Keratinocyte (primary cell): ENCODE data around the gene DYNLT1. TPM values are rescaled to one million over a fixed set of nuclear protein-coding genes. Genes with fewer than 3 reads are reported as not detected.

Experiments
- DNase-seq: peaks from one replicate; pipeline ENCODE4 v3.0.0-alpha.2; 2011; ENCODE audit warnings: low read depth, missing footprints, low spot score
- FAIRE-seq: peaks from 2 replicates; lab custom pipeline; 2011; peaks lifted over from hg19 to GRCh38; lab: Jason Lieb, UNC
- H2AFZ ChIP-seq: 2 replicates; pipeline ENCODE4 v1.6.0; 2012; ENCODE audit warnings: low read length, control low read depth, inconsistent platforms; ENCODE audit not compliant: control insufficient read depth
- H3K27ac ChIP-seq: 2 replicates; pipeline ENCODE4 v1.5.1; 2011; ENCODE audit warnings: low read length; ENCODE audit not compliant: control insufficient read depth, insufficient read depth
- H3K27me3 ChIP-seq: 3 replicates; pipeline ENCODE4 v1.6.0; 2011; ENCODE audit warnings: low read length; ENCODE audit not compliant: control insufficient read depth, insufficient read depth; ENCODE audit errors: extremely low read depth
- H3K36me3 ChIP-seq, 2 experiments: 2 replicates in 1 of 2; 3 replicates in 1 of 2; pipeline ENCODE4 v1.5.1; 2011; ENCODE audit warnings: low read length in 2 of 2, mild to moderate bottlenecking in 1 of 2; ENCODE audit not compliant: control insufficient read depth in 2 of 2, insufficient read depth in 2 of 2; ENCODE audit errors: extremely low read depth in 1 of 2
- H3K4me1 ChIP-seq: 3 replicates; pipeline ENCODE4 v1.5.1; 2011; ENCODE audit warnings: low read length; ENCODE audit not compliant: control insufficient read depth, insufficient read depth; ENCODE audit errors: extremely low read depth
- H3K4me2 ChIP-seq: 3 replicates; pipeline ENCODE4 v1.6.0; 2011; ENCODE audit warnings: low read depth, low read length; ENCODE audit not compliant: control insufficient read depth, insufficient read depth; ENCODE audit errors: extremely low read depth
- H3K4me3 ChIP-seq, 3 experiments: fragments of 200-600 bp in 1 of 3; sonication (generic) in 1 of 3; 2 replicates in 2 of 3; 3 replicates in 1 of 3; pipeline ENCODE4 v1.5.1; 2011 to 2016; ENCODE audit warnings: low read length in 3 of 3, mild to moderate bottlenecking in 3 of 3, control low read depth in 2 of 3, inconsistent platforms in 1 of 3, low read depth in 1 of 3, mixed read lengths in 1 of 3, mixed run types in 1 of 3, moderate library complexity in 1 of 3; ENCODE audit not compliant: control insufficient read depth in 2 of 3, insufficient read depth in 2 of 3; ENCODE audit errors: extremely low read depth in 1 of 3
- H3K79me2 ChIP-seq: 2 replicates; pipeline ENCODE4 v1.6.0; 2012; ENCODE audit warnings: low read length; ENCODE audit not compliant: control insufficient read depth, insufficient read depth
- H3K9ac ChIP-seq: 3 replicates; pipeline ENCODE4 v1.6.0; 2011; ENCODE audit warnings: low read length; ENCODE audit not compliant: control insufficient read depth, insufficient read depth; ENCODE audit errors: extremely low read depth
- H3K9me1 ChIP-seq: 3 replicates; pipeline ENCODE4 v1.6.0; 2011; ENCODE audit warnings: low read length; ENCODE audit not compliant: control insufficient read depth, insufficient read depth; ENCODE audit errors: extremely low read depth
- H3K9me3 ChIP-seq: 2 replicates; pipeline ENCODE4 v1.5.1; 2012; ENCODE audit warnings: low read depth, low read length; ENCODE audit not compliant: control insufficient read depth
- H4K20me1 ChIP-seq: 3 replicates; pipeline ENCODE4 v1.6.0; 2011; ENCODE audit warnings: low read length; ENCODE audit not compliant: control insufficient read depth, insufficient read depth; ENCODE audit errors: extremely low read depth
- EZH2 ChIP-seq: IDR thresholded peaks from one replicate; pipeline ENCODE4 v1.6.1; 2012; ENCODE audit warnings: inconsistent platforms, mild to moderate bottlenecking, low read length, moderate library complexity
- dilution Hi-C: fragments of 300-500 bp; cut with MboI; formaldehyde crosslinking; loops from one replicate; pipeline ENCODE4 v1.7.0; 2020; ENCODE audit warnings: low sequenced_read_pairs; ENCODE audit not compliant: extremely low pct_ligation_motif_present
- polyA plus RNA-seq, 5 experiments: library from polyadenylated mRNA; depleted of rRNA in 3 of 5; stranded (reverse) in 3 of 5; stranded (forward) in 1 of 5; unstranded in 1 of 5; fragments of >200 nt; gene quantifications; 1 replicate in 1 of 5; 2 replicates in 3 of 5; 3 replicates in 1 of 5; pipeline versions ENCODE4 v1.2.1 to v1.2.3, GENCODE V29; 2011 to 2012; ENCODE audit warnings: missing spikeins in 2 of 5, low read depth in 1 of 5, low replicate concordance in 1 of 5
- TF ChIP-seq, protein P1 (sequence below), 3 experiments: IDR thresholded peaks in 1 of 3; conservative IDR thresholded peaks in 1 of 3; optimal IDR thresholded peaks in 1 of 3; 2 replicates in 2 of 3; 3 replicates in 1 of 3; pipeline versions ENCODE3 to v1.5.1; 2011; ENCODE audit warnings: low read length in 3 of 3, mild to moderate bottlenecking in 3 of 3, moderate library complexity in 2 of 3, control low read depth in 1 of 3, inconsistent platforms in 1 of 3; ENCODE audit not compliant: insufficient read depth in 2 of 3; ENCODE audit errors: extremely low read depth in 1 of 3

The DYNLT1 gene
- polyA plus RNA-seq, 1 donor (not counting 4 experiments of a cell fraction or from before 2014, with no cell fraction given) = 354 TPM

DNA sequence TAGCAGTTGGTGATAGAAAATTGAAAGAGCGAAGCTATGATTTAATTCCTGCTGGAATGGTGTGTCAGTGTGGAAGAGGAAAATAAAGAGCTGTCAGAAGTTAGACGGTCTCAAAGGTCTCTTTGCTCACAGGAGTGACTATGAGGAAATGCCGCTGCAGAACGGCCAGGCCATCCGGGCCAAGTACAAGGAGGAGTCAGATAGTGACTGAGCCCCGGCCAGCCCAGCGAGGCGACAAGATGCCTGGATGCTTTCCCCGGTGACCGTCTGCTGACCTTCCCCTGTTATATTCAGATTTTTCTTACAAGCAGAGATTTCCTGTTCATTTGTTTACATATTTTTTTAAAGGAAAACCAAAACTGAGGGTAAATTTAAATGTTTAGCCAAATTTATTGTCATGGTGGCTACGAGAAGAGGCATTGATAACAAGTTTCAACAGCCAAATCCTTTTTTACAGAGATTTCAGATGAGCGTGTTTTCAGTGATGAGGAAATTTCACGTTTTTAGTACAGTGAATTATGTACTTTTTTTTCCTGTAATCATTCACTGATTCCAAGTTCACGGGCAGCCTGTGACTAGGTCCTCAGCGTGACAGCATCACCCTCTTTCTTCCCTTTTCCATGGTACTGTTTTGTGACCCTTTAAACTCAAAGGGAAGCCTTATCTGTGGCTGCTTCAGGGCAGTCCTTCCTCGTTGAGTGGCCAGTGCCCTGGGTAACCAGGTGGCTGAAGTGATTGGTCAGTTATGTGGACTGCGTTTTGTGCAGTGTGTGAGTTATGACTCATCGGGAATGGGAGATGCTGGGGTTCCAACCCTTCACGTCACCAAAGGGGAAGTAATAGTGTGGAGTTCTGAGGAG lies 12.6 kb downstream of the DYNLT1 start:
- dilution Hi-C loops = no loop called here
- Histone ChIP-seq H4K20me1 (no peaks in the 10 kb centered on the region), H3K9me1 (no peaks in the 10 kb centered on the region), H3K79me2 (peaks cover 2% of the 10 kb centered on the region), H3K36me3 (peaks cover 21 to 22% of the 10 kb centered on the region in 2 experiments), H3K27me3 (no peaks in the 10 kb centered on the region), H3K9me3 (no peaks in the 10 kb centered on the region), H2AFZ (no peak overlapping the region), H3K4me2 (no peak overlapping the region), H3K9ac (no peak overlapping the region), H3K4me3 (no peak overlapping the region), H3K27ac (peak overlapping the region; percentile 12), H3K4me1 (peaks cover 11% of the 10 kb centered on the region)
- FAIRE-seq = no peak
- DNase-seq = no peak
- TF ChIP-seq EZH2 = no peak
- TF ChIP-seq, protein P1, sequence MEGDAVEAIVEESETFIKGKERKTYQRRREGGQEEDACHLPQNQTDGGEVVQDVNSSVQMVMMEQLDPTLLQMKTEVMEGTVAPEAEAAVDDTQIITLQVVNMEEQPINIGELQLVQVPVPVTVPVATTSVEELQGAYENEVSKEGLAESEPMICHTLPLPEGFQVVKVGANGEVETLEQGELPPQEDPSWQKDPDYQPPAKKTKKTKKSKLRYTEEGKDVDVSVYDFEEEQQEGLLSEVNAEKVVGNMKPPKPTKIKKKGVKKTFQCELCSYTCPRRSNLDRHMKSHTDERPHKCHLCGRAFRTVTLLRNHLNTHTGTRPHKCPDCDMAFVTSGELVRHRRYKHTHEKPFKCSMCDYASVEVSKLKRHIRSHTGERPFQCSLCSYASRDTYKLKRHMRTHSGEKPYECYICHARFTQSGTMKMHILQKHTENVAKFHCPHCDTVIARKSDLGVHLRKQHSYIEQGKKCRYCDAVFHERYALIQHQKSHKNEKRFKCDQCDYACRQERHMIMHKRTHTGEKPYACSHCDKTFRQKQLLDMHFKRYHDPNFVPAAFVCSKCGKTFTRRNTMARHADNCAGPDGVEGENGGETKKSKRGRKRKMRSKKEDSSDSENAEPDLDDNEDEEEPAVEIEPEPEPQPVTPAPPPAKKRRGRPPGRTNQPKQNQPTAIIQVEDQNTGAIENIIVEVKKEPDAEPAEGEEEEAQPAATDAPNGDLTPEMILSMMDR (optimal IDR thresholded peaks at IDR 0.05 in 1 of 3, IDR thresholded peaks at IDR 0.05 in 1 of 3, conservative IDR thresholded peaks at IDR 0.05 in 1 of 3; ENCODE audit: extremely low read depth in 1 of 3, insufficient read depth in 2 of 3, low read length in 3 of 3) = no peak

DNA sequence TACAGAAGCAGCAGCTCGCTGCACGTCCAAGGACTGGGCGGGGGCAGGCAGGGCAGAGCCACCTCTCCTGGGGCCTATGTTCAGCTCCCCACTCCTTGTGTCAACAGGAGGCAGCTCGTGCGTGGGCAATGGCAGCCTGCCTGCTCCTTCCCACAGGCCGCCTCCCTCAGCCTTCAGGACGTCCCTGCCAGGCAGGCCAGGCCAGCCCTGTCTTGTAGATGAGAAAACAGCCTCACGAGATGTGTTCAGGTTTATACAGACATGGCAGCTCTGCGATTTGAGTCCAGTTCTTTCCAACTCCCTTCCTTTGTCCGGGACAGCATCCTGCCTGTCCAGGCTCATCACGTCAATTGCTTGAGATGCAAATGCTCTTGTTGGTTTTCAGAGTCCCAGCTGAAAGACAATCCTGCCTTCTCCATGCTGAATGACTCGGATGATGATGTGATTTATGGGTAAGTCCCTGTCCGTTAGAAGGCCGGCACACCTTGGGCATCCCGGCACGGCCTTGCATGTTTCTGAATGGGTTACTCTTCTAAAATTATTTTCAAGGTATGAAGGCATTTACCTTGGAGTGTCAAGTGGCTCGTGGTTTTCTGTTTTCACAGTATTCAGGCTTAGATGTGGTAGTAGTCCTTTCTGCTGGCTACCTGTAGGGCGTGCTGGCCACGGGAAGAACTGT lies 13.5 kb downstream of the DYNLT1 start:
- TF ChIP-seq EZH2 = no peak
- TF ChIP-seq, protein P1 (optimal IDR thresholded peaks at IDR 0.05 in 1 of 3, IDR thresholded peaks at IDR 0.05 in 1 of 3, conservative IDR thresholded peaks at IDR 0.05 in 1 of 3; ENCODE audit: extremely low read depth in 1 of 3, insufficient read depth in 2 of 3, low read length in 3 of 3) = peak in 1 of 3 experiments; percentile 28
- Histone ChIP-seq H3K9ac (no peak overlapping the region), H4K20me1 (no peaks in the 10 kb centered on the region), H3K4me2 (peak overlapping the region; percentile 13), H2AFZ (no peak overlapping the region), H3K27me3 (no peaks in the 10 kb centered on the region), H3K9me1 (no peaks in the 10 kb centered on the region), H3K4me3 (no peak overlapping the region), H3K36me3 (peaks cover 17 to 23% of the 10 kb centered on the region in 2 experiments), H3K4me1 (peaks cover 11% of the 10 kb centered on the region), H3K79me2 (peaks cover 3% of the 10 kb centered on the region), H3K27ac (peak overlapping the region; percentile 39), H3K9me3 (no peaks in the 10 kb centered on the region)
- FAIRE-seq = peak; percentile 86
- dilution Hi-C loops = no loop called here
- DNase-seq = no peak
